HG02852 (cell line): ENCODE data around the gene FEM1C.

Experiments used
- ATAC-seq: cut with Tn5 transposase; IDR thresholded peaks from one replicate; pipeline ENCODE4 v1.9.1; 2021; ENCODE audit warnings: mild to moderate bottlenecking, moderate library complexity; ENCODE audit not compliant: unreplicated experiment

Gene FEM1C

GRCh38 chr5:115557667-115558387 lies 13.3 kb upstream of the FEM1C start:
- no peak for ATAC-seq

- ATAC-seq: no peak
These were observed 11.7 kb upstream of the FEM1C start for GRCh38 chr5:115556276-115556675.

- no peak for ATAC-seq
These were observed 10.6 kb upstream of the FEM1C start for GRCh38 chr5:115555084-115555633.

- ATAC-seq: no peak
These were observed 8.5 kb upstream of the FEM1C start for GRCh38 chr5:115553082-115553481.

GRCh38 chr5:115551415-115551814 lies 6.8 kb upstream of the FEM1C start:
- peak; percentile 43 for ATAC-seq

GRCh38 chr5:115549154-115549553 lies 4.6 kb upstream of the FEM1C start:
- no peak for ATAC-seq

- ATAC-seq: no peak
These were observed 4.1 kb upstream of the FEM1C start for GRCh38 chr5:115548683-115549082.

DNA sequence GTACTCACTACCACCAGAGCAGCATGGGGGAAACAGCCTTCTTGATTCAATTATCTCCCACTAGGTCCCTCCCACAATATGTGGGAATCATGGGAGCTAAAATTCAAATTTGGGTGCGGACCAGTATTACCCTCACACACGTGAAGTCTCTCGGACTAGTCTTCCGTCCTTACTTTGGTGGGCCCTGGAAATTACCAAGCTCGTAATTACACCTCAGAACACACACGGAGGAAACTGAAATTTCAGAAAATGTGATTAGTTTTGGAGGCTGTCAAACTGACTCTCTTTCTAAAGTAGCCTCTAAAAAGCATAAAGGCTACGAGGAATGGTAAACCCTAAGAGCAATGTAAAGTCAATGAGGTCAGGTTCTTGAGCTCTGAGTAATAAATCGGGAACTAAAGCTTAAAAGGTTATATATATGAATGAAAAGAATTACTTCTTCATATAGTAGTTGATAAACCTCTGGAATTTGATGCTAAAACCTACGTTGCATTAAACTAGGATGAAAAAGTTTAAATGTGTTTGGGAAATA lies 842 bp upstream of the FEM1C start:
- no peak for ATAC-seq

DNA sequence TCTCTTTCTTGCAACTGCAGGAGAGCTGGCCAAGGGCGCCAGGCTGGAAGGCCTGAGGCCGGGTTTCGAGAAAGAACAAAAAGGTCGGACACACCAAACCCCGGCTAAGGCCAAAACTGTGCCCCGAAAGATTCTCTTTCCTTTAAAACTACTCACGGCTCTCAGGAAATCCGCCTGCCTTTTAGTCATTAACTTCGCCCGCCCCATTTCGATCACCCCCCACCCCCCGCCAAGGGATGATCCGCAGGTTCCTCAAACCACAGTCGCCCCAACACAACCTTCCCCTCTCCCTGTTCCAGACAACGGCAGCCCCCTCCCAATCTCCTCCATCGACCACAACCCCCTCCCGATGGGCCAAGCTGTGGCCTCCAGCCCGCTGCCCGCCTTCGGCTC lies 536 bp downstream of the FEM1C start:
- peak; percentile 5 for ATAC-seq

- ATAC-seq: peak; percentile 35
These were observed 1.1 kb downstream of the FEM1C start for GRCh38 chr5:115543365-115544042.

DNA sequence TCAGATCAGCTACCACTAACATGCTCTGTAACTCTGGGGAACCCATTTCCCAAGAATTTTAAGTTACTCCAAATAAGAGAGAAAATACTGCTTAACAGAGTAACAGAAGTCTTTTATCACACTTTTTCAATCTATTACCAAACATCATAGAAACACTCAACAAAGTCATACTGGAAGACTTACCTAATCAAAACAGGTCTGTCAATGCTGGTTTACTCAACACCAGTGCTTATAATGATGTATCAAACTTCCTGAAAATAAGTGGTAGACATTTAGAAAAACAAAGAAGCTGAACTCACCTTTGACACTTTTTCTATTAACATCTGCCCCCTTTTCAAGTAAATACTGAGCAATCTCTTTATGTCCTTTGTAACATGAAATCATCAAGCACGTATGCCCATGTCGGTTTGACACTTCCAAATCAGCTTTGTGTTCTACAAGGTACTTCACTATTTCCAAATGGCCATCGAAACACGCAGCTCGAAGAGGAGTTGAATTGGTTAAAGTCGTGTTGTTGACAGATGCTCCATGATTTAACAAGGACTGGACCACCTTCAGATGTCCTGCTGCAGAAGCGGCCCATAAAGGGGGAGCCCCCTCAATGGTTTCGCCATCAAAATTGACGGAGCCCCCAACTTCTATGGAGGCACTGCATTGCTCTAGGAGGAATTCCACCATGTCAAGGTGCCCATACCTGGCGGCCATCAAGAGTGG lies 1.8 kb downstream of the FEM1C start:
- ATAC-seq: no peak

GRCh38 chr5:115542086-115542485 lies 2.5 kb downstream of the FEM1C start:
- no peak for ATAC-seq

GRCh38 chr5:115541611-115542010 lies 3.0 kb downstream of the FEM1C start:
- ATAC-seq: no peak

DNA sequence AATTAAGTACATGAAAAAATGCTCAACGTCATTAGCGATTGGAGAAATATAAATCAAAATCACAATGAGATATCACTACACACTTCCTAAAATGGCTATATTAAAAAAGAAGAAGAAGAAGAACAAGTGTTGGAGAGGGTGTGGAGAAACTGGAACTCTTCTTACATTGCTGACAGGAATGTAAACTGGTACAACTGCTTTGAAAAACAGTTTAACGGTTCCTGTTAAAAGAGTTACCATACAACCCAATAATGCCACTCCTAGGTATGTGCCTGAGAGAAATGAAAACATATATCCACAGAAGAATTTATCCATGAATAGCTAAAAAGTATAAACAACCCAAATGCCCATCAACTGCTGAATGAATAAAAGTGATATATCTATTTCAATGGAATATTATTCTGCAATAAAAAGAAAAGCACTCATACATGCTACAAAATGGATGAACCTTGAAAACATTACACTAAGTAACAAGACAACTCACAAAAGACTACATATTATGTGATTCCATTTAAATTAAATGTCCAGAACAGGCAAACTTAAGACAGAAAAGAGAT lies 9.0 kb downstream of the FEM1C start:
- ATAC-seq: no peak

DNA sequence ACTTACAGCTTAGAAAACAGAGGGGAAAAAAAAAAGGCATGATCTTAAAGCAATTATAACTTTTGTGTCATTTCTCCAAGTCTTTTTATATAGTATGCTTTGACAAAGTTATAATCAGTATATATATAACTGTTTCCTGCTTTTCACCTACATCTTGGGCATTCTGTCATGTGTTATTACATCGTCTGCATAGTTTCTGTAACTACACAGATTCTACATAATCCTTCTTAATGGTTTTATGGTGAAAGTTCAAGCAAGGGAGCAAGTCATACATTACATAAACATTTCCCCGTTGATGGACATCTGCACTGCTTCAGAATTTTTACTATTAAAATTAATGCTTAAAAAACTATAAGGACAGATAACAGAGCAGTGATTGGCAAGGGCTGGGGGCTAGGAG lies 12.1 kb downstream of the FEM1C start:
- ATAC-seq: no peak

- no peak for ATAC-seq
These were observed 12.7 kb downstream of the FEM1C start for GRCh38 chr5:115531787-115532367.

- ATAC-seq: no peak
These were observed 13.2 kb downstream of the FEM1C start for GRCh38 chr5:115531380-115531779.

GRCh38 chr5:115530426-115530825 lies 14.1 kb downstream of the FEM1C start:
- ATAC-seq: no peak

- ATAC-seq: no peak
These were observed 18.0 kb downstream of the FEM1C start for GRCh38 chr5:115526604-115527003.

- no peak for ATAC-seq
These were observed 20.3 kb downstream of the FEM1C start for GRCh38 chr5:115524199-115524847.
